CD1c-positive myeloid dendritic cell (primary cell): ENCODE measurements around the gene MROH9.

Experiments
- DNase-seq: peaks from one replicate; pipeline ENCODE4 v3.0.0-alpha.2; 2016; ENCODE audit errors: extremely low spot score

The MROH9 gene

DNA sequence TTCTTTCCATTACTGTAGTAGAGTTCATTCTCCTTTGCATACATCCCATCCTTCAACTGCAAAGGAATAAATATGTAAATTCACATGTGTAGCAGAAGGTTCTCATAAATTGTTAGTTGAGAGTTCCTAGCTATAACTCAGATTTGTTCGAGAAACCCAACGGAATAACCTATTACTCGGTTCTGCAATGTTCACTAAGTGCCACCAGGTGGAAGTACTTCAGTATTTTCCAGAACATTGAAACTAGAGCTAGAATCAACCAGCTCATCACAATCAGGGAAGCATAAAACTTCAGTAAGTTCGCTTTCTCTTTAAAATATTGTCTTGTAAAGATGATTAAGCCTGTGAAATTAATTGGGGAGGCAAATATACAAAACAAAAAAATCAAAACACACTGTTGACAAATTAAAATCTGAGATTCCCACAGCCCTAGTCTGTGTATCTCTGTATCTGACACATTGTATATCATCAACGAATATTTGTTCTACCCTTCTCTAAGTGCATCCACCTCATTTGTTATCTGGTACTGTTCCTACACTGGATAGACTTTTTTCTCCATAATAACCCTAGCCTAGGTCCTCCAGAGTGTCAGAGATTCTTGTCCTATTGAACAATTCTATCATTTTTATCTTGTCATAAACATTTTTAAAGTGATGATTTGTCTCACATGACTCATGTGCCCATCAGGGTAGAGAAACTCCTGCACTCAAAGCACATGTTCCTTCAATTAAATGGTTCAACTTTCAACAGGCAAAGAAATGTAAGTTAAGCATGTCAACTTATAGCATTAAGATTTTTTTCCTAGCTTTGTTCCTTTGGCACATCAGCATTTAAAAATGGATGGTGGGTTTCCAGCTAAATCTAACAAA is 31.9 kb downstream of the MROH9 start:
- peak; percentile 31 for DNase-seq

DNA sequence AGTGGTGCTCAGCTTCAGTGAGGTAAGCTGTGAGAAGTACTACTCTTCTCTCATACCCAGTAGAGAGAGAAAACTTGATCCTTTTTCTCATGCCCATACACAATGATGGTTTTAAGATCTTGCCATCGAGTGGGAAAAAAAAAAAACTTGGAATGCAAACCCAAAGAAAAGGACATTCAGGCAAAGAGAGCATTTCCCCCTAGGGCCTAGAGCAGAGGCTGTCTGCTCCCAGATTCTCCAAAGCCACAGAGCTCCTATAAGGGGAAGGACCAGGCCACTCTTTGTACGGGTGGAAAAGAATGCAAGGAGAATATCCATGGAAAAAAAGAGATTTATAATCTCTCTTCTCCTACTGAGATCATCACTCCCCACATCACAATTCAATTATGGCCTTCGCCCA is 34.9 kb downstream of the MROH9 start:
- no peak for DNase-seq

DNA sequence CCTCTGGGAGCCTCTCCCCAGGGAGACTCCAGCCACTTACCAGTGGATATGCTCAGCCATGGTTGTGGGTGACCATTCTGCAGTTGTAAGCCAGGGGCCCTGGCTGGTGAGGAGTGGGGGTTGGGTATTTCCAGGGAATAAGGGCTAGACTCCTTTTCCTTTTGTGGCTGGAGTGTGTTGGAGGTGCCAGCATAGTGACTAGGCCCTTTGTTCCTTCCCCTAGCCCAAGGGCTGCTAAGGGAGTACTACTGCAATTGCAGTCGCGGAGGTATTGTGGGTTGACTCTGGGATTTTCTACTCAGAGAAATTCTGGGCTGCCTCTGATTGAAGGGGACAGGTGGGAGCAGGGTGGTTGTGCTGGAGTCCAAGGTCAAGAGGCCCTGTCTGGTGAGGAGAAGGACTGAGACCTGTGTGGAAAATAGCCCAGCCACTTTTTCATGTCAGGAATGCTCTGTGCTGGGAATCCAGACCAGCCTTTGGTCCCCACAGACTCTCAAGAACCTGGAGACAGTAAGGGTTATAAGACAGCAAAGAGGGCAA is 43.1 kb downstream of the MROH9 start:
- DNase-seq = no peak

DNA sequence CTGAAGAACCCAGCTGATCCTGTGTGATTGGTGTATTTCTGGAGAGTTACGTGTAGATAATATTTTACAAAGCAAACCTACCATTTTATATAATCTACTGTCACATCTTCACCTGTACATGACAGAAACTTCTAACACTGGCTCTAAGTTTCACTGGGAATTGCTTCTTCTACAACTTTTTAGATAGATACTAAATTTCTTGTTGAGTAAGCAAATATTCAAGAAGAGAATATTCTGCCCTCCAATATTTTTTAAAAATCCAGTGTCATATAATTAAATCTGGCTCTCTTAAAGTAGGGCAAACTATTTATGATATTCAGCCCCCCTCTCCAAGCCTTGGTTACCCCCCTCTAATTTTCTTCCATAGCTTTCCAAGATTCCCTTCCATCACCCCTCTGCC is 50.1 kb downstream of the MROH9 start:
- DNase-seq = no peak

DNA sequence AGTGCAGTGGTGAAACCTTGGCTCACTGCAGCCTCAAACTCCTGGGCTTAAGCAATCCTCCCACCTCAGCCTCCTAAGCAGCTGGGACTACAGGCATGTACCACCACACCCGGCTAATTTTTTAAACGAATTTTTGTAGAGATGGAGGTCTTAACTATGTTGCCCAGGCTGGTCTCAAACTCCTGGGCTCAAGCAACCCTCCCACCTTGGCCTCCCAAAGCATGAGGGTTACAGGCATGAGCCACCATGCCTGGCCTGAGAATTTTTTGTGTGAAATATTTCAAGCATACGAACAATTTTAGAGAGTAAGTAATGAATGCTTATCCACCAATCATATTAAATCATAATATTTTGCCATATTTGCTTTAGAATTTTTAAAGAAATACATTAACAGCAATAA is 51.6 kb downstream of the MROH9 start:
- no peak for DNase-seq

DNA sequence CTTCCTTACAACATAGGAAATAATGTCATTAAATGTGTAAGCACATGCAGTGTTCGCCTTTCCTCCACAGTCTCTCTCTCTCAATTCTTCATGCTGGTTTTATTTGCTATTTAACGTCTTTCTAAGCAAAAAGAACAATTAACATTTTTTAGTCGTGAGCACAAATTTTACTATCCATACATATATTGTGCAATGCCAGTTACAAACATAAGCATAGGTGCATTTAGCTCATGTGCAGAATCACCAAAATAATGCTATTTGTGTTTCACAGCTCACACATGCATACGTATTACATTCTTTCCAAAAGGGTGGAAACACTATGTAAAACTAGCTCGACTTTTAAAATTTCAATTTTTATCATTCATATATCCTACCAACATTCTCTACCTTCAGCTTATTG is 52.1 kb downstream of the MROH9 start:
- no peak for DNase-seq

DNA sequence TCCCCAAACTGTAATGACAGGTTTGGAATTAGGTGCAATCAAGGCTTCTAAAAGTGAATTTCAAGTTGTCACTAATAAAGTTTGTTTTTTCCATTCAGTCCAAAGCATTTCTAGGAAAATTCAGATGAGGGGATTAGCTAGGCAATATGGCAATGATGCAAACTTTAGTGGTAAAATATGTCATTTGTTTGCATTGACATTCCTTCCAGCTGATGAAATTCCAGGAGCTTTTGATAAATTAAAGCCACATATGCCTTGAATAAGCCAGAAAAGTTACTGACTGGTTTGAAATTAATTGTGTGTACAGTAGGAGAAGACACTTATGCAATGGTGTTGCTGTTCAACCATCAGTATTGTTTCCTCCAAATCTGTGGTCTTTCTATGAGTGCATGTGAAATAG is 57.8 kb downstream of the MROH9 start:
- DNase-seq = no peak

DNA sequence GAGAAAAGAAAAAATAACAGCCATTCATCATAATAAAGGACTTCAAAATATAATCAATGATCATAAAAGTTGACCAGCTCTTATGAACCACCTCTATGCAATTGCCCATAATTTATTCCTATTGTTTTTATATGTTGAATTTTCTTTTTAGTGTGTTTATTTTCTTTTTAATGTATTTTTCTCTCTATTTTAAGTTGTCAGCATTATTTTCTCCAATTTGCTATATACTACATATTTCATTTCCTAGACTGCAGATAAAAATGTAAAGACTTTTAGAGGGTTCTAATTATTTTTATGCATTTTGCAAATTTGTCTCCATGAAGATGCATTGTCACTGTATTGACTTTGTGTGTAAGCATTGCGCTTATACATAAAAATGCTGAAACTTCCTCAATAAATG is 58.4 kb downstream of the MROH9 start:
- no peak for DNase-seq

DNA sequence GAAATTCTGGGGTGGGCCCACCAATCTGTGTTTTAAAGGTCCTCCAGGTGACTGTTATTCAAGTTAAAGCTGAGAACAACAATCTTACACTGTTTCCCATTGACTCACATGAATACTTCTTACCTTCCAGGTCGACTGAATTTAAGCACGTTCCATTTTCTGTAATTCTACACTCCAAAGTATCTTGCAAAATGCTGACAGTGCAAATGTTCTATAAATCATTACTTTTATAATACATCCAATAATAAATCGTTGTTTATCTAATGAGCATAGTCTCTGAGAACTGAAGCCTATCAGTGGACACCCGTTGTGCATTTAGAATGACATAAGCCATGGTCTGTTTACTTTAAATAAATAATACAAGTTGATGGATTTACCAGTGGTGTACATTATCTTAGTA is 79.5 kb downstream of the MROH9 start:
- no peak for DNase-seq

DNA sequence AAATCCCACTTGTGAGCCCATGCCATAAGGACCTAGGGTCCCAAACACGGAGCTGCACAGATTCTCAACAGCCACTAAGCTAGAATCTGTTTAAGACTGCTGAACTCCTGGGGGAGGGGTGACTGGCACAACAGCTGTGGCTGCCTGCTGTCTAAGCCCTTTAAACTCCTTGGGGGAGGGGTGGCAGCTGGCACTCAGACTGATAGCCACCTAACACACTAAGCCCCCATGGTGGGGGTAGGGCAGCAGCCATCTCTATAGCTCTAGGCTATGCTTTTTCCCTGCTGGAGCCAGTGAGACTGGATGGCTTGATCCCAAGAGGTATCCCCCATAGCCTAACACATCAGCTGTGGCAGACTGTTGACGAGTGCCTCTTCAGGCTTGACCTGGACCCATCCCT is 82.1 kb downstream of the MROH9 start:
- no peak for DNase-seq

DNA sequence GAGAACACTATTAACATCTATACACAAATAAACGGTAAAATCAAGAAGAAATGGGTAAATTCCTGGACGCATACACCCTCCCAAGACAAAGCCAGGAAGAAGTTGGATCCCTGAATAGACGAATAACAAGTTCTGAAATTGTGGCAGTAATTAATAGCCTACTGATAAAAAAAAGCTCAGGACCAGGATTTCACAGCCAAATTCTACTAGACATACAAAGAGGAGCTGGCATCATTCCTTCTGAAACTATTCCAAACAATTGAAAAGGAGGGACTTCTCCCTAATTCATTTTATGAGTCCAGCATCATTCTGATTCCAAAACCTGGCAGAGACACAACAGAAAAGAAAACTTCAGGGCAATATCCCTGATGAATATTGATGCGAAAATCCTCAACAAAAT is 84.6 kb downstream of the MROH9 start:
- DNase-seq = no peak

DNA sequence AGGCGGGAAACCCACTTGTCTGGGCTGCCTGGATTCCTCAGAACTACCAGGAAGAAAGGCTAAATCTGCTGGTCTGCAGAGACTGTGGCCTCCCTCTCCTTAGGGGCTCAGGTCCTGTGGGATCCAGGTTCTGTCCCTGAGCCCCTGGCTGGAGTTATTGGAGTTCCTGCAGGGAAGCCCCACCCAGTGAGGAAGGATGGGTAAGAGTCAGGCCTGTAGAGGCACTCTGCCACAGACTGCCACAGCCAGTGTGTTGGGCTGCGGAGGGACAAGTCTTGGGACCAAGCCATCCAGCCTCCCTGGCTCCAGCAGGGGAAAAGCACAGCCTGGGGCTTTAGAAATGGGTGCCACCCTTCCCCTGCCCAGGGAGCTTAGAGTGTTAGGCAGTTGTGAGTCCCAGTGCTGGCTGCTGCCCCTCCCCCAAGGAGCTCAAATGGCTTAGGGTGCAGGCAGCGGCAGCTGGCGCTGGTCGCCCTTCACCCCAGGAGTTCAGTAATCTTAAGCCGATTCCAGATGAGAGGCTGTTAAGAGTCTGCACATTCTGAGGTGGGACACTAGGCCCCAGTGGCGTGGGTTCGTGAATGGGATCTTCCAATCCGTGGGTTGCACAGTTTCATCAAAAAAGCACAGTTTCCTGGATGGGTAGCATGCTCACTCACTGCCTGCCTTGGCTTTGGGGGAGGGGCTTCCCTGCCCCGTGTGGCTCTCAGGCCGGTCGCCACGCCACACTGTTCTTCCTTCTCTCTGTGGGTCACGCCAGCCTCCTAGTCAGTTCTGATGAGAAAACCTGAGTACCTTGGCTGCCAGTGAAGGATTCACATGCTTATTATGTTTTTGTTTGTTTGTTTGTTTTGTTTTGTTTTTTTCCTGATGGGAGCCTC is 97.7 kb downstream of the MROH9 start:
- no peak for DNase-seq

DNA sequence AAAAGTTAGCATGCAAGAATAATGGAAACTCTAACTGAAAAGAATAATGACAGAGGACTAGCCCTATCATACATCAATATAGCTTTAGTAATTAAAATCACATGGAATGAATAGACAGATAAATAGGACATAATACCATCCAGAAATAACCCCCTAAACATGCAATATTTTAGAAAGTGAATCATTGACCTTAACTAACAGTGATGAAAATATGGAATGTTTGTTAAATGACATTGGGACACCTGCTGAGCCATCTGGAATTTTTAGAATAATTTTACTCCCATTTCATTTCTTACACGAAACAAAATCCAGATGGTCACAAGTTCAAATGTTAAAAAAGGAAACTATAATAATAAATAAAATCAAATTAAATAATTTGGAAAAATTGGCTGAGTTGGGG is 102.3 kb downstream of the MROH9 start:
- no peak for DNase-seq

DNA sequence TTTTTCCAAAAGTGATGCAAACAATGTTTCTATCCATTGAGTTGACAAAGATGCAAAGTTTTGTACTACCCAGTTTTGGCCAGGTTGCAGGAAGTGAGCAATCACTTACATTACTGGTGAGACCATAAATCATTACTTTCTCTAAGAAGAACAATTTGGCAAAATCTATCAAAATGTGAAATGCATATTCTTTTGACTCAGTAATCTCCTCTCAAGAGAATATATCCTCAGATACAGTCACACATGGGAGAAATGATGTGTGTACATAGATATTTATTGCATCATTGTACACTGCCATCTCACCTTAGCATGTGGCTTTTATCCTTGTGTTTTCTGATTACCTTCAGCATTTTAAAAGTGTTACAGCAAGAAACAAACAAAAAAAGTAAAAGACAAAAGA is 103.0 kb downstream of the MROH9 start:
- no peak for DNase-seq

DNA sequence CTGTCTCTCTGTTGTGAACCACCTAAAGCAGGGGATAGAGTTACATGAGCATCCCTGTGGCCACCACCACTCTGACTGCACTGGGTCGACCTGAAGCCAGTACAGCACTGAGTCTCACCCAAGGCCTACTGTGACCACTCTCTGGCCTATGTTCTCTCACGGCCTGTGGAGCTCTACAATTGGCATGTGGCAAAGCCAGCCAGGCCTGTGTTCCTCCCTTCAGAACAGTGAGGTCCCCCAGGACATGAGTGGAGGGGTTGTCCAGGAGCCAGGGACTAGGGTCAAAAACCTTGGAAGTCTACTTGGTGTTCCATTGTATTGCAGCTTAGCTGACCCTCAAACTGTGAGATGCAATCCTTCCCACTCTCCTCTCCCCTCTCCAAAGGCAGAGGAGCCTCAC is 112.7 kb downstream of the MROH9 start:
- DNase-seq = no peak

DNA sequence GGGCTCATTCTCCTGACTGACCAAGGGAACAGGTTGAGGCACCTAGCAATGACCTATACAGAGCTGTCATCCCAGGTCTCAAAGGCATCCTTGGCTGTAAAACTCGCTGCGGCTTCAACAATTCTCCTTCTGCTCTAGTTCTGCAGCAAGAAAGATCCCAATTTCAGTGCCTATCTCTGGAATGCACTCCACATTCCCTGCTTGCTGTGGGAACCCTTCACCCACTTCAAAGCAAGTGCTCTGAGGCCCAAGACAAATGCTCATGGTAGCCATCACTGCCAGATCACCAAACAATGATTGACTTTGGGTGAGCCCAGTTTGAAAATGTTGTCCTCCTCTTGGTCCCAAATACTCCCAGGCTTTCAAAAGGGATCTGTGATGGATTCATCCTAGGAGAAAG is 117.6 kb downstream of the MROH9 start:
- no peak for DNase-seq

DNA sequence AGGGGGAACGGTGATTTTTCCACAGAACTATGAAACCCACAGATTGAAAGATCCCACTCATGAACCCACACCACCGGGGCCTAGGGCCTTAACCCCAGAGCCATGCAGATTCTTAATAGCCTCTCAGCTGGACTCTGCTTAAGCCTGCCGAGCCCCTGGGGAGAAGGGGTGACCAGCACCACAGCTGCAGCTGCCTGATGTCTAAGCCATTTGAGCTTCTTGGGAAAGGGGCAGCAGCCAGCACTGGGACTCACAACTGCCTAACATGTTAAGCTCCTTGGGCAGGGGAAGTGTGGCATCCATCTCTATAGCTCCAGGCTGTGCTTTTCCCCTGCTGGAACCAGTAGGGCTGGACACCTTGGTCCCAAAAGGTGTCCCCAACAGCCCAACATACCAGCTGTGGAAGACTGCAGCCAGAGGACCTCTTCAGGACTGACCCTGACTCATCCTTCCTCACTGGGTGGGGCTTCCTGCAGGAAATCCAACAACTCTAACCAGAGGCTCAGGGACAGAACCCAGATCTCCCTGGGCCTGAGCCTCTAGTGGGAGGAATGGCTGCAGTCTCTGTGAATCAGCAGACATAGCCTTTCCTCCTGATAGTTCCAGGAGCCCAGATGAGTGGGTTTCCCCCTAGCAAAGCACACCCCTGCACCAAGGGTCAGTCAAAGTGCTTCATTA is 120.8 kb downstream of the MROH9 start:
- DNase-seq = no peak

DNA sequence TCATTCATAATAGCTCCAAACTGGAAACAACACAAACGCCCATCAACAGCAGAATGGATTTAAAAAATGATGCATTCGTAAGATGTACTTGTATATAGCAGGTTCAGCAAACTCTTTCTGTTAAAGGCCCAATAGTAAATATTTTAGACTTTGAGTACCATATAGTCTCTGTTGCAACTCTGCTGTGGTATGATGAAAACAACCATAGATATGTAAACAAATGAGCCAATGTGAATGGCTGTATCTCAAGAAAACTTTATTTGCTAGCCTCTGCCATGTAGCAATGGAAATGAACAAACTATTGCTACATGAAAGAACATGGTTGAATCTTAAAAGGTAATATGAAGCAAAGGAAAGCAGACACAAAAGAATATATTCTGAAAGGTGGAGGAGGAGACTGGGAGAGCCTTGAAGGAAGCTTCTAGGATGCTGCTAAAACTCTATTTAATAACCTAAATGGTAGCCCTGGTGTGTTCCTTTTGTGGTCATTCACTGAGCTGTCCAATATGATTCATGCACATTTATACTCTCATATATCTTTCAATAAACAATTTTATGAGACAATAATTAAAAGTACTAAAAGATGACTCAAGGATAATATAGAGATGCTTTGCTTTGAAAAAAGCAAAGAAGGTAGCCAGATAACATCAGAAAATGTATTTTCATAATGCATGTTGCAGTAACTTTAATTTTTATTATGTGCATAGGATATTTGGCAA is 126.2 kb downstream of the MROH9 start:
- DNase-seq = no peak

DNA sequence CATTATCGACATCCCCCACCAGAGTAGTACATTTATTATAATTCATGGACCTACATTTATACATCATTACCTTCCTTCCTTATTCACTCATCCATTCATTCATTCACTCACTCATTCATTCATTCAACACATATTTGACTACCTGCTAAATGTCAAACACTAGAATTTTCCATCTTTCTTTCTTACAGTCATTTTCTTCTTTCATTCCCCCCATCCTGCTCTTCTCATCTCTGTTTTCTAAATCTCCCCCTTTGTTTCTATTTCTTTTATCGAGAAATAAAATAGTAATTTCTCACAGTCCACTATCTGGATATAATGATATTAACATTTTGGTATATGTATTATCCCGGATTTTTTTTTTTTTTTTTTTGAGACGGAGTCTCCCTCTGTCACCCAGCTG is 127.6 kb downstream of the MROH9 start:
- no peak for DNase-seq

DNA sequence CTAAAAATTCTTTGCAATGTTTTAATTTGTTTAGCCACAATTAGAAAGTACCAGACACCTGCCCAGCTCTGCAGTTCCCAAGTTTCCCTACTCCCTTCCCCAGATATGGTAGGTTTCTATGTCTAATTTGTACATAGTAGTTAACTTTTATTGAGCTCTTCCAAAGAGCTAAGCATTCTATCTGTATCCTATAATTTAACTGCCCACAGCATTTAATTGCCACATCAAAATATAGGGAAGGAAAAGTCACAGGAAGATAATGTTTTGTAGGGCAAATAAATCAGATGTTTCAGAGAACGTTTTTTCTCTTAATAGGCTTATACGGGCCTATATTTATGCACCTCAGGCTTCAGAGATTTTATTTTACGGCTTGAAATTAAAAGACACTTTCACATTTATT is 139.7 kb downstream of the MROH9 start:
- no peak for DNase-seq

DNA sequence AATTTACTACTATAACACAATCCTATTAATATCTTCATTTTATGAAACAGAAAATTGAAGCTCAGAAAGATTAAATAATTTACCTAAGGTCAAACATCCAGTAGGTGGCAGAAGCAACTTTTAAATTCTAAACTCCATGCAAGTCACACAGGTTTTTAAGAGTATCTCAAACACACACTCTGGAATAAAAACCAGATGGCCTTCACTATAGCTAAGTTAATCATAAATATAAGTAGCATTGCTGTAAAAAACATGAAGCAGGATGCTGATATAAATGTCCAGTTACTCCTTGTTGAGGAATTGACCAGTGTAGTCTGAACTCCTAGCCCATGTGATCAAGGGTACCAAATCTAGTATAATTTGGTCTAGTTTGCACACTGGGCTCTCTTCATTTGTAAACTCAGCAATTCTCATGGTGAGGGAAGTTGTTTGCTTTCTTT is 146.0 kb downstream of the MROH9 start:
- DNase-seq = no peak
